Fibroblast of the aortic adventitia (primary cell): ENCODE measurements around the gene SPATC1L. TPM values are rescaled to one million over a fixed set of nuclear protein-coding genes. Genes with fewer than 3 reads are reported as not detected.
A peak's percentile ranks its signal among the peaks of the same experiment; 100 is the strongest.

Source experiments
- DNase-seq: peaks from one replicate; pipeline ENCODE4 v3.0.0-alpha.2; 2010; ENCODE audit warnings: low read depth
- H3K4me3 ChIP-seq: 2 replicates; pipeline ENCODE4 v1.5.1; 2011; ENCODE audit warnings: low read depth, mild to moderate bottlenecking, control low read depth, low read length, moderate library complexity
- total RNA-seq: library from RNA; depleted of rRNA; stranded (reverse); fragments of >200 nt; gene quantifications from 2 replicates; pipeline ENCODE4 v1.2.3, GENCODE V29; 2012; ENCODE audit warnings: low replicate concordance
- TF ChIP-seq, protein P1 (sequence below): IDR thresholded peaks from 2 replicates; pipeline ENCODE4 v1.5.1; 2011; ENCODE audit warnings: mild to moderate bottlenecking, low read length, control low read depth, inconsistent platforms; ENCODE audit not compliant: insufficient read depth

Gene SPATC1L
- total RNA-seq, 1 donor: 9.4 TPM

DNA sequence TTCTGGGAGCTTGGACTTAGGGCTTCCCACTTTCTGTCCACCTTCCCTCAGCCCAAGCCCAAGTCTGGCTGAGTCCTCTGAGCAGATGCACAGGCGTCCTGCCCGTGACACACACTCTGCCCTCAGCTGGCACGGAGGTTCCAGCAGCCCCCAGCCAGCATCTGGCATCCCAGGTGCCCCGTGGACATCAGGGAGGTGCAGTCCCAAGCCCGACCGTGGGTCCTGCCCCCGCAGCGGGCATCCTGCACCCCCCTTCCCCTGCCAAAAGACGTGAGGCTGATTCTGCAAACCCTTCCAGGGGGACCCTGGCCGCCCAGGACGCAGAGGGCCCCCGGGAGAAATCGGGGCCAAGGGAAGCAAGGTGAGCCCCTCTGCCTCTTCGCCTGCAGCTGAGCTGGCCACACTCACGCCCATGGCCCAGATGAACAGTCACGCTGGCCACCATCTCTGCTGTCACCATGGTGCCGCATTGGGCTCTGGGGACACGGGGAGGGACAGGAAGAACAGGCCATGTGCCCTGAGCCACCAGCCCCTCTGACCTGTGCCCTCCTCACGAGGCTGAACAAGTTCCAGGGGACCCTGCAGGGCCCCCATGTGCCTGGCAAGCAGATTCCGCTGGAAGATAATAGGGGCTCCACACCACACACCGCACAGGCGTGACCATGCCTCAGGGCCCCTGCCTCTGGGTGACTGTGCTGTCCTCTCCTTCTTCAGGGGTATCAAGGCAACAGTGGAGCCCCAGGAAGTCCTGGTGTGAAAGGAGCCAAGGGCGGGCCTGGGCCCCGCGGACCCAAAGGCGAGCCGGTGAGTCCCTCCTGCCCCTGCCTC, 65.7 kb downstream of the SPATC1L start:
- TF ChIP-seq, protein P1, sequence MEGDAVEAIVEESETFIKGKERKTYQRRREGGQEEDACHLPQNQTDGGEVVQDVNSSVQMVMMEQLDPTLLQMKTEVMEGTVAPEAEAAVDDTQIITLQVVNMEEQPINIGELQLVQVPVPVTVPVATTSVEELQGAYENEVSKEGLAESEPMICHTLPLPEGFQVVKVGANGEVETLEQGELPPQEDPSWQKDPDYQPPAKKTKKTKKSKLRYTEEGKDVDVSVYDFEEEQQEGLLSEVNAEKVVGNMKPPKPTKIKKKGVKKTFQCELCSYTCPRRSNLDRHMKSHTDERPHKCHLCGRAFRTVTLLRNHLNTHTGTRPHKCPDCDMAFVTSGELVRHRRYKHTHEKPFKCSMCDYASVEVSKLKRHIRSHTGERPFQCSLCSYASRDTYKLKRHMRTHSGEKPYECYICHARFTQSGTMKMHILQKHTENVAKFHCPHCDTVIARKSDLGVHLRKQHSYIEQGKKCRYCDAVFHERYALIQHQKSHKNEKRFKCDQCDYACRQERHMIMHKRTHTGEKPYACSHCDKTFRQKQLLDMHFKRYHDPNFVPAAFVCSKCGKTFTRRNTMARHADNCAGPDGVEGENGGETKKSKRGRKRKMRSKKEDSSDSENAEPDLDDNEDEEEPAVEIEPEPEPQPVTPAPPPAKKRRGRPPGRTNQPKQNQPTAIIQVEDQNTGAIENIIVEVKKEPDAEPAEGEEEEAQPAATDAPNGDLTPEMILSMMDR: no peak
- no peak overlapping the region for H3K4me3 ChIP-seq
- DNase-seq: no peak

- TF ChIP-seq, protein P1: no peak
- DNase-seq: no peak
- H3K4me3 ChIP-seq: no peak overlapping the region
These were observed 66.5 kb downstream of the SPATC1L start for GRCh38 chr21:46117586-46118315.

DNA sequence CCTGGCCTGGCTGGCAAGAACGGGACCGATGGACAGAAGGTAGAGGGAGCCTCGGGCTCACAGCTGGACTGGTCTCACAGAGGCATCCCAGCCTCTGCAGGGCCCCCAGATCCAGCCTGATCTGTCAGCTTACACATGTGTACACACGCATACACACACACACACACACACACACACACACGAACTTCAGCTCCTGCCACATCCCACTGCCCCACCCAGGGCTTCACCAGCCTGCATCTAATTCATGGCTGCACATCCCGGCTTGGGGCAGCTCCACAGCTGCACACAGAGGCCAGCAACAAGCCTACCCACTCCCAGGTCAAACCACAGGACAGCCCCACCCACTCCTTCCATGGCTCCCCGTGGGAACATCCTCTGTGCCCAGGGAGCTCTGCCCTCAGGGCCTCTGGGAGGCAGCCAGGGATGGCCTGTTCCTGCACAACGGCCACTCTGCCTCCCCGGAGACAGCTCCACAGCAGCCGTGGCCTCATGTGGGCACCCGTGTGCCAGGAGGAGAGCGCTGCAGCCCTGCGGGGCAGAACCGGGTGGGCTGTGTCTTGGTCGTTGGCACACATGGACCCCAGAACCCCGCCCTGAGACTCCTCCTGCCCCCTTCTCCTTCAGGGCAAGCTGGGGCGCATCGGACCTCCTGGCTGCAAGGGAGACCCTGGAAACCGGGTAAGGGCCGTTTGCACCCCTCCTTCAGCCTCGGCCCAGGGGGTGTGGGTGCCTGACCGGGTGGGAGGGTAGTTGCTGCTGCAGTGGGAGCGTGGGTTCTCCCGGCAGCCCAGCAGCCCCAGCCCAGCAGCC, 67.3 kb downstream of the SPATC1L start:
- no peak overlapping the region for H3K4me3 ChIP-seq
- TF ChIP-seq, protein P1: no peak
- peak; percentile 26 for DNase-seq

GRCh38 chr21:46116189-46116775, 68.0 kb downstream of the SPATC1L start:
- no peak for DNase-seq
- no peak overlapping the region for H3K4me3 ChIP-seq
- TF ChIP-seq, protein P1: no peak

- no peak overlapping the region for H3K4me3 ChIP-seq
- DNase-seq: no peak
- TF ChIP-seq, protein P1: no peak
These were observed 68.6 kb downstream of the SPATC1L start for GRCh38 chr21:46115441-46116188.

DNA sequence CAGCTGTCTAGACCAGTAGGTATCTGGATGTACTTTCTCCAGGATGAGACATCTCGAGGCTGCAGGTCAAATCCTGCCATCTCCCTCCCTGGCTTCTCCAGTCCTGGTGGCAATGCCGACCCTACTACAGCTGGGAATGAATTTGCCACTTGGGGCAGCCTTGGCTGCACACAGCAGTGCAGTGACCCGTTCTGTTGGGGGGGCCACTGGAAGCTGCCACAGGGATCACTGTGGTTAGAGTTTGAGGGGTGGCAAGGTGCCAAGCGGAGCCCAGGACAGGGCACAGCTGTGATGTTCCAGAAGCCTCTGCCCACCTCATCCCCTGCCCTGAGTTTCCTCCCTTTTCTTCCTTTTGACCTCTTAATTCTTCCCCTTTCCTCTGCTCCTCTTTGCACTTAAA, 69.3 kb downstream of the SPATC1L start:
- no peak for DNase-seq
- TF ChIP-seq, protein P1: no peak
- H3K4me3 ChIP-seq: no peak overlapping the region
